Upper lobe of right lung (tissue), 1 donor: ENCODE data around the gene ERC2. TPM values are rescaled to one million over a fixed set of nuclear protein-coding genes. Genes with fewer than 3 reads are reported as not detected.

Experiments
- ATAC-seq: fragments of 200-7000 bp; cut with Tn5 transposase; one replicate; pipeline ENCODE4 v1.9.1; 2020; ENCODE audit warnings: mild to moderate bottlenecking, moderate library complexity
- DNase-seq: peaks from one replicate; pipeline ENCODE4 v3.0.0-alpha.2; 2020
- H3K27ac ChIP-seq: fragments of 200-600 bp; one replicate; pipeline ENCODE4 v1.8.0; 2022
- H3K27me3 ChIP-seq: fragments of 200-600 bp; one replicate; pipeline ENCODE4 v1.8.0; 2022; ENCODE audit warnings: mild to moderate bottlenecking
- H3K36me3 ChIP-seq: fragments of 200-600 bp; one replicate; pipeline ENCODE4 v1.8.0; 2022
- H3K4me1 ChIP-seq: fragments of 200-600 bp; one replicate; pipeline ENCODE4 v1.8.0; 2022
- H3K4me3 ChIP-seq: fragments of 200-600 bp; one replicate; pipeline ENCODE4 v1.8.0; 2022; ENCODE audit warnings: mild to moderate bottlenecking
- H3K9me3 ChIP-seq: fragments of 200-600 bp; one replicate; pipeline ENCODE4 v1.8.0; 2022
- CTCF ChIP-seq: fragments of 200-600 bp; IDR thresholded peaks from one replicate; pipeline ENCODE4 v1.8.0; 2022; ENCODE audit warnings: antibody characterized with exemption
- intact Hi-C: fragments of 100-400 bp; cut with DNase I; formaldehyde crosslinking; loops from one replicate; pipeline ENCODE4 v1.11.0; 2022
- total RNA-seq: library from RNA; stranded (reverse); fragmentation: NEBNext Ultra II Directional; extraction: Animal tissue kit (Norgen Biotek cat#: 25700); gene quantifications from one replicate; pipeline ENCODE4 v1.2.1, GENCODE V29; 2021
- donor health status: DM: no; HTN: yes; CAD: no; lungs with severe emphysema.

Gene ERC2
- total RNA-seq, 1 donor from 2014 or later = 1.4 TPM

DNA sequence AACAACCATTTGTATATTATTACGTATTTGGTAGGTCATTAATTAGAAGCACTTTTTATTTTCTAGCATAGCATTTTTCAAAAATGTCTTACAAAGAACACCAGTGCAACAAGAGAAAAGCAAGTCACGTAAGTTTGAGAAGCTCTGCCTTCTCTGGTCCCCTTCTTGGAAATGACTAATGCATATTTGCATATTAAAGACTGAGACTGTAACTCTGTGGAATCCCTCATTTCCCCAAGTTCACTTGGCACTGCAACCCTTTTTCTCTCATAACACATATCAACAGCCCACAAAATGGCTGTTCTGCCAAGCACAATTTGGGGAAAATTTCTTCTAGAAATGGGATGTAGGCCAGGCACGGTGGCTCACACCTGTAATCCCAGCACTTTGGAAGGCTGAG, 176.3 kb downstream of the ERC2 start:
- ATAC-seq = no peak
- H3K9me3 ChIP-seq = no peaks in the 10 kb centered on the region
- H3K4me1 ChIP-seq = no peaks in the 10 kb centered on the region
- intact Hi-C loops = no loop called here
- H3K27me3 ChIP-seq = no peaks in the 10 kb centered on the region
- no peaks in the 10 kb centered on the region for H3K36me3 ChIP-seq
- H3K4me3 ChIP-seq = no peak overlapping the region
- DNase-seq = no peak
- H3K27ac ChIP-seq = no peak overlapping the region
- TF ChIP-seq CTCF = no peak

GRCh38 chr3:56291244-56291680, 177.0 kb downstream of the ERC2 start:
- Histone ChIP-seq H3K36me3 (no peaks in the 10 kb centered on the region), H3K4me3 (no peak overlapping the region), H3K4me1 (no peaks in the 10 kb centered on the region), H3K27ac (no peak overlapping the region), H3K9me3 (no peaks in the 10 kb centered on the region), H3K27me3 (no peaks in the 10 kb centered on the region)
- DNase-seq = no peak
- intact Hi-C loops = no loop called here
- no peak for TF ChIP-seq CTCF
- no peak for ATAC-seq

GRCh38 chr3:56290374-56290773, 177.9 kb downstream of the ERC2 start:
- intact Hi-C loops = no loop called here
- no peak for TF ChIP-seq CTCF
- Histone ChIP-seq H3K27ac (no peak overlapping the region), H3K27me3 (no peaks in the 10 kb centered on the region), H3K4me1 (no peaks in the 10 kb centered on the region), H3K9me3 (no peaks in the 10 kb centered on the region), H3K36me3 (no peaks in the 10 kb centered on the region), H3K4me3 (no peak overlapping the region)
- no peak for DNase-seq
- ATAC-seq = no peak

DNA sequence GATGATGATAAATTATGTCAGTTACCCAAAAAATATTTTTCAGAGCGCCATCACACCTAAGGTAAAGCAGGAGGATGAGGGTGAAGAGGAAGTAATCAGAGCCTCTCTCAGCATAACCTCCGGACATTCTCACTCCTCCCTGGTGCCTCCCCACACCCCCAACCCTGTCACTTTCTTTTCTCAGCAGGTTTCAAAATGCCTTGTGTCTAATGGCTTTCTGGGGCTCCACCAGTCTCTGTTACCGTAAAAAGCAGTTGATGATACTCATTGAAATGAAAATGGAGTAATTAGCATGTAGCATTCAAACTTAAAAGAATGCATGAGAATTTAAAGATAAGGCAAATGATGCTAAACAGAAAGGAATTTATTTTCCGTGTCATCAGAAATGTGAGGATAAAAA, 180.0 kb downstream of the ERC2 start:
- Histone ChIP-seq H3K4me1 (no peaks in the 10 kb centered on the region), H3K27me3 (no peaks in the 10 kb centered on the region), H3K27ac (no peak overlapping the region), H3K36me3 (no peaks in the 10 kb centered on the region), H3K4me3 (no peak overlapping the region), H3K9me3 (no peaks in the 10 kb centered on the region)
- DNase-seq (no peak), ATAC-seq (no peak)
- intact Hi-C loops = no loop called here
- no peak for TF ChIP-seq CTCF

DNA sequence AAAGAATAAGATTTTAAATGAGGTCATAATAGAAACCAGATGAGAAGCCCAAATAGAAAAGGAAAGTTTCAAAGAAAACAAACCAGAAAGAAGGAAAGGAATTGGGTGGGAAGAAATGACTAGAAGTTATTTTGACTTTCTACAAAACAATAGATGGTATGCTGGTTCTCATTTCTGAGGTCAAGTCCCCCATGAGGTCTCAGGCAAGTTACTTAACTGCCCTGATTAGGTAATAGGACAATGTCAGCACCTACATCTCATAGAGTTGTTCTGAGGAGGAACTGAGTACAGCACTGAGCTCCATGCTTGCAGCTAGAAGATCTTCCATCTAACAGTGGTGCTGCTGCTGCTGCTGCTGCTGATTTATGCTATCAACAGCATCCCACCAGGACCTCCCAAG, 185.9 kb downstream of the ERC2 start:
- H3K27me3 ChIP-seq = no peaks in the 10 kb centered on the region
- H3K4me1 ChIP-seq = no peaks in the 10 kb centered on the region
- ATAC-seq = no peak
- H3K9me3 ChIP-seq = no peaks in the 10 kb centered on the region
- H3K4me3 ChIP-seq = no peak overlapping the region
- DNase-seq = no peak
- H3K36me3 ChIP-seq = no peaks in the 10 kb centered on the region
- H3K27ac ChIP-seq = no peak overlapping the region
- TF ChIP-seq CTCF = no peak
- intact Hi-C loops = no loop called here

GRCh38 chr3:56277236-56277635, 191.0 kb downstream of the ERC2 start:
- no peaks in the 10 kb centered on the region for H3K9me3 ChIP-seq
- intact Hi-C loops = no loop called here
- H3K36me3 ChIP-seq = no peaks in the 10 kb centered on the region
- H3K27ac ChIP-seq = no peak overlapping the region
- no peaks in the 10 kb centered on the region for H3K27me3 ChIP-seq
- ATAC-seq = no peak
- TF ChIP-seq CTCF = no peak
- no peak overlapping the region for H3K4me3 ChIP-seq
- no peak for DNase-seq
- no peaks in the 10 kb centered on the region for H3K4me1 ChIP-seq
